ENCODE results near the gene ZHX3.
"Not testable (repeated sequence)": the region's sequence is repeated elsewhere in the genome, so short reads cannot be mapped to it uniquely, and the experiment has no call there.

GRCh38 chr20:41237233-41237632, 80.3 kb downstream of the ZHX3 start:
- TF ChIP-seq CTCF (conservative IDR thresholded peaks at IDR 0.05; ENCODE audit: low read depth, low read length); ELK1 (IDR thresholded peaks at IDR 0.05; ENCODE audit: borderline replicate concordance, low read depth, low read length); MAFK (IDR thresholded peaks at IDR 0.05; ENCODE audit: low read depth, low read length); POLR2A (IDR thresholded peaks at IDR 0.05; ENCODE audit: low read depth, low read length): not testable (repeated sequence)
